NCI-H146 treated with DMSO at 0.1 percent for 48 hours (cell line): Measurements from ENCODE around the gene CDC34.
"Not testable (repeated sequence)": the region's sequence is repeated elsewhere in the genome, so short reads cannot be mapped to it uniquely, and the experiment has no call there.

ENCODE experiments used
- DNase-seq: peaks from one replicate; lab custom pipeline; 2025; ENCODE audit not compliant: unreplicated experiment; lab: John Stamatoyannopoulos, UW

The CDC34 gene

GRCh38 chr19:572140-572742 lies 40.7 kb downstream of the CDC34 start, which contains the start of gene BSG:
BSG (plus strand) TSS chr19:572596; CDS start chr19:572635, 39 bp downstream.
- peak; percentile 84 for DNase-seq

GRCh38 chr19:572743-573518 lies 41.4 kb downstream of the CDC34 start:
- no peak for DNase-seq

GRCh38 chr19:573519-573825 lies 41.9 kb downstream of the CDC34 start:
- DNase-seq, result no peak

- DNase-seq, result no peak
Measured at GRCh38 chr19:574658-575526, 43.3 kb downstream of the CDC34 start.

- no peak for DNase-seq
Measured at GRCh38 chr19:575527-576506, 44.3 kb downstream of the CDC34 start.

- DNase-seq, result no peak
Measured at GRCh38 chr19:576768-577438, 45.3 kb downstream of the CDC34 start.

- DNase-seq, result no peak
Measured at GRCh38 chr19:577439-578392, 46.2 kb downstream of the CDC34 start.

- DNase-seq, result no peak
Measured at GRCh38 chr19:579111-579841, 47.7 kb downstream of the CDC34 start.

GRCh38 chr19:579842-580155 lies 48.2 kb downstream of the CDC34 start:
- DNase-seq, result no peak

GRCh38 chr19:580274-580835 lies 48.8 kb downstream of the CDC34 start:
- DNase-seq, result no peak

- DNase-seq, result no peak
Measured at GRCh38 chr19:581399-582111, 50.0 kb downstream of the CDC34 start.

GRCh38 chr19:582497-583197 lies 51.1 kb downstream of the CDC34 start:
- no peak for DNase-seq

GRCh38 chr19:583198-583967 lies 51.8 kb downstream of the CDC34 start:
- DNase-seq, result no peak

GRCh38 chr19:583968-584239 lies 52.3 kb downstream of the CDC34 start:
- DNase-seq, result no peak

- no peak for DNase-seq
Measured at GRCh38 chr19:584240-585001, 52.9 kb downstream of the CDC34 start.

GRCh38 chr19:585146-585545 lies 53.6 kb downstream of the CDC34 start:
- DNase-seq, result not testable (repeated sequence)
